ENCODE measurements around the gene RFNG. TPM values are rescaled to one million over a fixed set of nuclear protein-coding genes. Genes with fewer than 3 reads are reported as not detected.

RFNG gene
- total and polyA plus RNA-seq, 2 of the 13 experiments (the other 11 are each of a cell fraction or from before 2014, with no cell fraction given), result 61.4 to 64.0 TPM

- no peak for TF ChIP-seq ZNF704 (CRISPR knock-in tag; IDR thresholded peaks at IDR 0.05; ENCODE audit: borderline replicate concordance)
- no peak for TF ChIP-seq SRSF4 (IDR thresholded peaks at IDR 0.05; ENCODE audit: low read depth, low read length, poor library complexity, severe bottlenecking)
- no peak for TF ChIP-seq ZNF33B (CRISPR knock-in tag; IDR thresholded peaks at IDR 0.05)
- 0 out of 2 replicates have a peak, but pooled peaks have one; percentile 6 for TF ChIP-seq ZHX2 (IDR thresholded peaks at IDR 0.05; ENCODE audit: low read depth)
- no peak for TF ChIP-seq ZHX2 (CRISPR knock-in tag; IDR thresholded peaks at IDR 0.05; ENCODE audit: borderline replicate concordance)
- TF ChIP-seq MBD4 (IDR thresholded peaks at IDR 0.05; ENCODE audit: borderline replicate concordance, low read length), result no peak
- 0 out of 2 replicates have a peak, but pooled peaks have one; percentile 1 for TF ChIP-seq THAP8 (CRISPR knock-in tag; IDR thresholded peaks at IDR 0.05; ENCODE audit: borderline replicate concordance)
- no peak for TF ChIP-seq JDP2 (CRISPR knock-in tag; IDR thresholded peaks at IDR 0.05; ENCODE audit: borderline replicate concordance)
- no peak for TF ChIP-seq CHD4 (IDR thresholded peaks at IDR 0.05; ENCODE audit: borderline replicate concordance, low read length)
- TF ChIP-seq TFAP4 (IDR thresholded peaks at IDR 0.05; ENCODE audit: borderline replicate concordance, low read depth), result 0 out of 2 replicates have a peak, but pooled peaks have one; percentile 2
- TF ChIP-seq ZNF136 (CRISPR knock-in tag; IDR thresholded peaks at IDR 0.05; ENCODE audit: low read depth), result peak; percentile 31; the same call in 1 of the 2 replicates
These were observed 13.8 kb downstream of the RFNG start (continued) for GRCh38 chr17:82037889-82038195.
